OCI-LY7 (cell line): ENCODE results near the gene ATG4B. TPM values are rescaled to one million over a fixed set of nuclear protein-coding genes. Genes with fewer than 3 reads are reported as not detected.

ENCODE experiments used
- BruUV-seq: library from RNA; stranded (reverse); fragments of 400-500 nt; replicated peaks from 2 replicates; lab custom pipeline; 2021; lab: Mats Ljungman, UMichigan
- CTCF ChIA-PET: fragments of 300-600 bp; sonication (Branson Sonifier 250); formaldehyde crosslinking; loops from one replicate; lab custom pipeline; 2022; ENCODE audit warnings: antibody characterized with exemption; ENCODE audit not compliant: unreplicated experiment; lab: Charles Lee
- POLR2A ChIA-PET: fragments of 300-600 bp; sonication (Branson Sonifier 250); formaldehyde crosslinking; loops from one replicate; lab custom pipeline; 2022; ENCODE audit warnings: antibody characterized with exemption; lab: Charles Lee
- DNase-seq: peaks from one replicate; pipeline ENCODE4 v3.0.0-alpha.2; 2015; ENCODE audit warnings: low spot score
- H2AFZ ChIP-seq: fragments of 200-600 bp; sonication (generic), shearing (Covaris generic); 2 replicates; pipeline ENCODE4 v1.6.1; 2014; ENCODE audit warnings: mild to moderate bottlenecking, antibody characterized with exemption, low read length, moderate library complexity
- H3K27ac ChIP-seq: fragments of 200-600 bp; sonication (generic); 2 replicates; pipeline ENCODE4 v1.5.1; 2014; ENCODE audit warnings: mixed run types, low read depth, mild to moderate bottlenecking, moderate library complexity, low read length, inconsistent platforms; ENCODE audit not compliant: poor library complexity, severe bottlenecking
- H3K36me3 ChIP-seq: fragments of 200-600 bp; sonication (generic); 2 replicates; pipeline ENCODE4 v1.6.1; 2014; ENCODE audit warnings: mild to moderate bottlenecking, antibody characterized with exemption, low read length, moderate library complexity, mixed read lengths; ENCODE audit not compliant: insufficient read depth
- H3K4me1 ChIP-seq: fragments of 200-600 bp; sonication (generic); 2 replicates; pipeline ENCODE4 v1.5.1; 2014; ENCODE audit warnings: mild to moderate bottlenecking, low read length; ENCODE audit not compliant: insufficient read depth, poor library complexity, severe bottlenecking
- H3K4me2 ChIP-seq: fragments of 200-600 bp; sonication (generic); 2 replicates; pipeline ENCODE4 v1.6.1; 2014; ENCODE audit warnings: mild to moderate bottlenecking, low read length
- H3K4me3 ChIP-seq: fragments of 200-600 bp; sonication (generic); 2 replicates; pipeline ENCODE4 v1.5.1; 2014; ENCODE audit warnings: mild to moderate bottlenecking, low read depth, low read length; ENCODE audit not compliant: poor library complexity, severe bottlenecking
- H3K79me2 ChIP-seq: fragments of 200-600 bp; sonication (generic); 2 replicates; pipeline ENCODE4 v1.6.1; 2016; ENCODE audit warnings: low read depth, mild to moderate bottlenecking, low read length, moderate library complexity, mixed read lengths; ENCODE audit not compliant: insufficient read depth
- H3K9me2 ChIP-seq: fragments of 200-600 bp; sonication (generic); 2 replicates; pipeline ENCODE4 v1.6.1; 2016; ENCODE audit warnings: mild to moderate bottlenecking, low read length, mixed read lengths; ENCODE audit not compliant: insufficient read depth
- H3K9me3 ChIP-seq: fragments of 200-600 bp; sonication (generic); 2 replicates; pipeline ENCODE4 v1.6.1; 2014; ENCODE audit warnings: mild to moderate bottlenecking, mixed run types, low read length, mixed read lengths
- H4K20me1 ChIP-seq: fragments of 200-600 bp; sonication (generic); 2 replicates; pipeline ENCODE4 v1.6.1; 2014; ENCODE audit warnings: mild to moderate bottlenecking, antibody characterized with exemption, low read length, moderate library complexity, mixed read lengths; ENCODE audit not compliant: insufficient read depth
- EZH2phosphoT487 ChIP-seq: fragments of 200-600 bp; sonication (generic); IDR thresholded peaks from 2 replicates; pipeline ENCODE4 v1.6.1; 2018; ENCODE audit warnings: low read depth, borderline replicate concordance, mild to moderate bottlenecking, mixed run types, antibody characterized with exemption, low read length, moderate library complexity, mixed read lengths
- intact Hi-C: fragments of 100-400 bp; cut with micrococcal nuclease; formaldehyde crosslinking; loops from one replicate; pipeline ENCODE4 v1.10.0; 2022; ENCODE audit not compliant: unreplicated experiment
- total RNA-seq, 2 experiments: library from RNA; depleted of rRNA in 1 of 2; stranded (reverse); fragments of >200 nt in 1 of 2; shearing (Covaris generic) in 1 of 2; gene quantifications; 2 replicates each; pipeline ENCODE4 v1.2.3, GENCODE V29; 2014 to 2022
- TF ChIP-seq, protein P1 (sequence below): fragments of 200-600 bp; sonication (generic); conservative IDR thresholded peaks from 2 replicates; pipeline ENCODE4 v1.5.1; 2014; ENCODE audit warnings: mild to moderate bottlenecking, antibody characterized with exemption, low read length, moderate library complexity, mixed read lengths

ATG4B gene
- total RNA-seq, 2 experiments from 2014 or later: 72.4 to 133 TPM

DNA sequence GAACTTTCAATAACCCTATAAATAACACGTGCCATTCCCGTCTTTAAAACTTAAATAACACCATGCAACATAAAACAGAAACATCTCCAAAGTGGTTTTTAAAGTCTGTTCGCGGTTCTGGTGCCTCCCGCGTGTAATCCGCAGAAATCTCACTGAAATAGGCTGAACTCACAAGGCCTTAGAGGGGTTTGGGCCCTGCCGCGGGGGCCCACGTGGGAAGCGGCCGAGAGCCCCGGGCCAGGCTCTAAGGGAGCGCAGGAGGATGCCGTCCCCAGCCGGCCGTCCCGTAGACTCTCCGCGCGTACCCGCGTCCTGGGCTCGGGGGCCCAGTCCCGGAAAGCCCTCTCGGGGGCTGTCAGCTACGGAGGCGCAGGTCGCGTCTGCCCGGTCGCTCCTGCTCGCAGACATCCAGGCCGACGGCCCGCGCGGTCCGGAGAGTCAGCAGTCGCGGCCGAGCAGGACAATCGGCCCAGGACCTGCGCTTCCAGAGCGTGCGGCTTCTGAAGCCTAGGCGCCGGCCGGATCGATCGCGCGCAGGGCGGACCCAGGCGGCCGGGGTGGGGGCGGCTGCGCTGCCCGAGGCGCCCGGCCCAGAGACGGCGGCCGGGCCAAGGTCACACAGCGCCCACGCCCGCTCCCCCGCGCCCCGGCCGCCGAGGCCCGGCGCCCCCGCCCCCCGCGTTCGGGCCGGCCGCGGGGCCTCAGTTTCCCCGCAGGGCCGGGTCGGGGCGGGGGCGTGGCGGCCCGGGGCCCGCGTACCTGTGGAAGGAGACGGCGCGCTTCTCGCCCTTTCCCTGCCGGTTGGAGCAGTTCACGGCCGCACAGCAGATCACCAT lies 1.1 kb upstream of the ATG4B start:
- Histone ChIP-seq H3K4me1 (peaks cover 18% of the 10 kb centered on the region), H3K9me2 (no peaks in the 10 kb centered on the region), H2AFZ (peak overlapping the region; percentile 9; the same call in 1 of the 2 replicates), H3K4me3 (peak overlapping the region; percentile 89), H4K20me1 (no peaks in the 10 kb centered on the region), H3K79me2 (peaks cover 60% of the 10 kb centered on the region), H3K36me3 (peaks cover 59% of the 10 kb centered on the region), H3K27ac (peak overlapping the region; percentile 47), H3K9me3 (peaks cover 23% of the 10 kb centered on the region), H3K4me2 (peak overlapping the region; percentile 76)
- ChIA-PET CTCF (no interaction called here), POLR2A (interaction anchor here (1.4 kb wide), 1 partner anchor 12 kb away, joined by 3 read pairs; no protein-coding TSS in a partner anchor)
- BruUV-seq: no TSS peak
- TF ChIP-seq, protein P1, sequence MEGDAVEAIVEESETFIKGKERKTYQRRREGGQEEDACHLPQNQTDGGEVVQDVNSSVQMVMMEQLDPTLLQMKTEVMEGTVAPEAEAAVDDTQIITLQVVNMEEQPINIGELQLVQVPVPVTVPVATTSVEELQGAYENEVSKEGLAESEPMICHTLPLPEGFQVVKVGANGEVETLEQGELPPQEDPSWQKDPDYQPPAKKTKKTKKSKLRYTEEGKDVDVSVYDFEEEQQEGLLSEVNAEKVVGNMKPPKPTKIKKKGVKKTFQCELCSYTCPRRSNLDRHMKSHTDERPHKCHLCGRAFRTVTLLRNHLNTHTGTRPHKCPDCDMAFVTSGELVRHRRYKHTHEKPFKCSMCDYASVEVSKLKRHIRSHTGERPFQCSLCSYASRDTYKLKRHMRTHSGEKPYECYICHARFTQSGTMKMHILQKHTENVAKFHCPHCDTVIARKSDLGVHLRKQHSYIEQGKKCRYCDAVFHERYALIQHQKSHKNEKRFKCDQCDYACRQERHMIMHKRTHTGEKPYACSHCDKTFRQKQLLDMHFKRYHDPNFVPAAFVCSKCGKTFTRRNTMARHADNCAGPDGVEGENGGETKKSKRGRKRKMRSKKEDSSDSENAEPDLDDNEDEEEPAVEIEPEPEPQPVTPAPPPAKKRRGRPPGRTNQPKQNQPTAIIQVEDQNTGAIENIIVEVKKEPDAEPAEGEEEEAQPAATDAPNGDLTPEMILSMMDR: no peak
- TF ChIP-seq EZH2phosphoT487: no peak
- intact Hi-C loops: loop anchor here (10.0 kb wide), 1 partner anchor 282 kb away; the partner anchor contains the start of gene FARP2
- peak; percentile 65 for DNase-seq

DNA sequence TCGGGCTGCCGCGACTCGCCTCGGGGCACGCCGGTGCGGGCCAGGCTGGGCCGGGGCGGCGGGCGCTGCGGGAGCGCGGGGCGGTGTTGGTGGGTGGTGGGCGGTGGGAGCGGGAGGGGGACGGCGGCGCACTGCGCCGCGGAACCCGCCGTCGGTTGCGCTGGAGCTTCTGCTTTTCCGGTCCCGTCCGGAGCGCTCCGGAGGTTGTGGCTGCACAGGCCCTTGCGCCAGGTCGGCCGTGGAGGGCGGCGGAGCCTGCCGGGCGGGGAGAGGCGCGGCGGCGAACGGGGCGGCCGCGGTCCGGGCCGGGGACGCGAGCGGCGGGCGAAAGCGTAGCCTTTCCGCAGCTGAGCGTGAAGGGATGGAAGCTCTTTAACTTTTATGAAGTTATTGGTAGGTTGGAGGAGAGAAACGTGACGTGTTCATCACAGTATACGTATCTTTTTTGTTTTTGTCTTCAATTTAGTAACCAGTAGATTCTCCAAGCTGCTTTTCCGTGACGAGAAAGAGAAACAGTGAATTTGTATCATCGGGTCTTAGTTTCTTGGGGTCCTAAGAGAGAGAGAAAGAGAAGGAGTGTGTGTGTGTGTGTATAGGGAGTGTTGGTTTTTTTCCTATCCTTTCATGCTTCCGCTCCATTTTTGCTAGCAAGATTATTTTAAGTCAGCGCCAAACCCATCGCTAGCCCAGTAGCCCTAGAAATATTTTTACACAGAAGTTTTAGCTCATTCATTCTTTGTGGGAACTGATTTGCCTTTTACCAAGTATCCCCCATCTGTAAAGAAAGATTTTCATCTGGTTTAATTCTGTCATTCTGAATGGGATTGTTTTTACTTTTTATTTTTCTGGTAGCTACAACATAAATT lies 535 bp downstream of the ATG4B start:
- DNase-seq: peak; percentile 66
- TSS peak; percentile 66 for BruUV-seq
- Histone ChIP-seq H2AFZ (peak overlapping the region; percentile 77; the same call in 1 of the 2 replicates), H3K4me2 (peak overlapping the region; percentile 71), H3K27ac (peak overlapping the region; percentile 75), H3K4me3 (peak overlapping the region; percentile 89), H3K79me2 (peaks cover 76% of the 10 kb centered on the region), H3K9me3 (peaks cover 23% of the 10 kb centered on the region), H4K20me1 (0 out of 2 replicates have a peak, but pooled peaks cover 4% of the 10 kb centered on the region), H3K9me2 (no peaks in the 10 kb centered on the region), H3K4me1 (peaks cover 25% of the 10 kb centered on the region), H3K36me3 (peaks cover 51% of the 10 kb centered on the region)
- TF ChIP-seq EZH2phosphoT487: no peak
- TF ChIP-seq, protein P1: no peak
- intact Hi-C loops: loop anchor here (10.0 kb wide), 1 partner anchor 283 kb away; the partner anchor contains the start of gene FARP2
- CTCF ChIA-PET: interaction anchor here (0.6 to 1.1 kb wide), 2 partner anchors 11 to 104 kb away, joined by 3 read pairs; no protein-coding TSS in a partner anchor
- POLR2A ChIA-PET: interaction anchor here (0.6 to 1.7 kb wide), 4 partner anchors 8 to 161 kb away, joined by 3 to 8 read pairs (median 6); partner anchors contain the start of gene DTYMK
